Suprapubic skin (tissue), 3 donors: ENCODE measurements around the gene MT4.

Source experiments
- CTCF ChIP-seq, 2 donors: fragments of 200-600 bp in 1 of 2; fragments of 450-650 bp in 1 of 2; sonication (generic) in 1 of 2; IDR thresholded peaks; one replicate each; pipeline ENCODE4 v1.5.1; 2016 to 2019; ENCODE audit warnings: antibody characterized with exemption in 2 of 2, mild to moderate bottlenecking in 1 of 2, moderate library complexity in 1 of 2
- POLR2A ChIP-seq, 2 donors: fragments of 450-650 bp; IDR thresholded peaks; one replicate each; pipeline ENCODE4 v1.6.1; 2017; ENCODE audit warnings: antibody characterized with exemption in 2 of 2, mild to moderate bottlenecking in 2 of 2, moderate library complexity in 2 of 2

DNA sequence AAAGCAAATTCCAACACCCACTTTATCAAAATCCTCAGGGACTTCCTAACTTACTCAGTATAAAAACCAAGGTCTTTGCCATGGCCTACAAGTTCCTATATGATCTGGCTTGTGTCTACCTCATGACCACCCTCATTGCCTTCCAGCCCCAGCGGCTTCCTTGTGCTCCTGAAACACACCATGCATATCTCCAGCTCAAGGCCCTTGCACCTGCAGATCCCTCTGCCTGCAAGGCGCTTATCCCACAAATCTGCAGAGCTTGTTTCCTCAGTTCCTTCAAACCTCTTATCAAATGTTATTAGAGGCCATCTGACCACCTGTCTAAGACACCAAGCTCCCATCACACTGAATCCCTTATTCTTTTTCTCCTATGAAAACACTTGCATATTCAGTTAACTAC lies 47.7 kb upstream of the MT4 start:
- TF ChIP-seq POLR2A (IDR thresholded peaks at IDR 0.05), result no peak
- no peak for TF ChIP-seq CTCF (IDR thresholded peaks at IDR 0.05)
